ENCODE results near the gene TMEM245. TPM values are rescaled to one million over a fixed set of nuclear protein-coding genes. Genes with fewer than 3 reads are reported as not detected.
A peak's percentile ranks its signal among the peaks of the same experiment; 100 is the strongest.

TMEM245 gene
- total RNA-seq, 2 experiments from 2014 or later: 22.0 to 36.1 TPM

DNA sequence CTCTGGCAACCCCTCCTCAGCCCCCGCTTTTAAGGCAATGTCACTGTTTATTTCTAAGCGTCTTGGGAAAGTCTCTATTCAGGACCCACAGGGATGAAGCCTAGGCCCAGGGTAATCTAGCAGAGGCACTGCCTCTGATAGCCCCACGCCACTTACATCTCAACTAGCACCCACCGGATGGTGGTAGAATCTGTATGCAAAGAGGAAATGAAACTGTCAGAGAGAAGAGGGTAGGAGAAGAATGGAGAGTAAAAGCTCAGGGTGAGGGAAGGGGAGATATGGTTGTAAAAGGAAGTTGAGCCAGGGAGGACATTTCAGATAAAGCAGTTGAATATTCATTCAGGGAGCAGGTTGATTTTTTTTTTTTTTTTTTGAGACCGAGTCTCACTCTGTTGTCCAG, 44.3 kb upstream of the TMEM245 start:
- Histone ChIP-seq H3K4me3 (ENCODE audit: low read depth, low read length, poor library complexity, severe bottlenecking) (no peak overlapping the region), H3K9me2 (ENCODE audit: insufficient read depth, low read length) (no peaks in the 10 kb centered on the region), H3K9me3 (ENCODE audit: low read length) (no peaks in the 10 kb centered on the region), H3K36me3 (ENCODE audit: insufficient read depth, low read length) (no peaks in the 10 kb centered on the region), H3K27ac (ENCODE audit: low read depth, low read length, poor library complexity, severe bottlenecking) (no peak overlapping the region), H4K20me1 (ENCODE audit: insufficient read depth, low read length) (no peaks in the 10 kb centered on the region), H3K4me1 (ENCODE audit: insufficient read depth, low read length, poor library complexity, severe bottlenecking) (peaks cover 10% of the 10 kb centered on the region), H3K4me2 (ENCODE audit: low read length) (no peak overlapping the region), H2AFZ (ENCODE audit: low read length) (no peak overlapping the region), H3K79me2 (ENCODE audit: insufficient read depth, low read depth, low read length) (no peaks in the 10 kb centered on the region)
- no TSS peak for BruUV-seq (replicated peaks)
- CTCF ChIA-PET (ENCODE audit: unreplicated experiment): no interaction called here
- POLR2A ChIA-PET: no interaction called here
- DNase-seq (ENCODE audit: low spot score): peak; percentile 51
- intact Hi-C loops (cut with micrococcal nuclease; ENCODE audit: unreplicated experiment): no loop called here
- TF ChIP-seq EZH2phosphoT487 (IDR thresholded peaks at IDR 0.05; ENCODE audit: borderline replicate concordance, low read depth, low read length): no peak
- TF ChIP-seq CTCF (conservative IDR thresholded peaks at IDR 0.05; ENCODE audit: low read length): no peak

DNA sequence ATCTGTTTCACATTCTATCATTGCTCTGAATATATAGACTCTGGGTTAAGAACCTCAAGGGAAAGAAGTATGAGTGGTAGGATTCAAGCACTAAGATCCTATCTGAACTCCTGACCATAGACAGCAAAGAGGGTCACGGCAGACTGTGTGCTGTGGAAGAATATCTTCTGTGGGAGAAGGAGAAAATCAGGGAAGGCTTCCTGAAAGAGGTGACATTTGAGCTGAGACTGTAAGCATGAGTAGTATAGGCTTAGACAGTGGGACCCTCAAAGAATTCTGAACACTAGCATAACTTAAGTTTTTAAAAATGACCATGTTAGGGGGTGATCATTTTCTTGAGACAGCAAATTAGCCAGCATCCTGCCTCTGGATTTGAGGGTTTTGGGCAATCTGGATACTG, 43.4 kb upstream of the TMEM245 start:
- H3K79me2 ChIP-seq (ENCODE audit: insufficient read depth, low read depth, low read length): no peaks in the 10 kb centered on the region
- H3K9me2 ChIP-seq (ENCODE audit: insufficient read depth, low read length): no peaks in the 10 kb centered on the region
- intact Hi-C loops (cut with micrococcal nuclease; ENCODE audit: unreplicated experiment): no loop called here
- H3K36me3 ChIP-seq (ENCODE audit: insufficient read depth, low read length): no peaks in the 10 kb centered on the region
- H3K4me3 ChIP-seq (ENCODE audit: low read depth, low read length, poor library complexity, severe bottlenecking): no peak overlapping the region
- H4K20me1 ChIP-seq (ENCODE audit: insufficient read depth, low read length): no peaks in the 10 kb centered on the region
- ChIA-PET POLR2A (interaction anchor here (0.5 kb wide), 1 partner anchor 124 kb away, joined by 3 read pairs; no protein-coding TSS in a partner anchor), CTCF (ENCODE audit: unreplicated experiment) (no interaction called here)
- no peaks in the 10 kb centered on the region for H3K9me3 ChIP-seq (ENCODE audit: low read length)
- TF ChIP-seq EZH2phosphoT487 (IDR thresholded peaks at IDR 0.05; ENCODE audit: borderline replicate concordance, low read depth, low read length) (no peak), CTCF (conservative IDR thresholded peaks at IDR 0.05; ENCODE audit: low read length) (no peak)
- peaks cover 10% of the 10 kb centered on the region for H3K4me1 ChIP-seq (ENCODE audit: insufficient read depth, low read length, poor library complexity, severe bottlenecking)
- no peak overlapping the region for H2AFZ ChIP-seq (ENCODE audit: low read length)
- H3K4me2 ChIP-seq (ENCODE audit: low read length): no peak overlapping the region
- no peak overlapping the region for H3K27ac ChIP-seq (ENCODE audit: low read depth, low read length, poor library complexity, severe bottlenecking)
- DNase-seq (ENCODE audit: low spot score): no peak
- BruUV-seq (replicated peaks): no TSS peak

DNA sequence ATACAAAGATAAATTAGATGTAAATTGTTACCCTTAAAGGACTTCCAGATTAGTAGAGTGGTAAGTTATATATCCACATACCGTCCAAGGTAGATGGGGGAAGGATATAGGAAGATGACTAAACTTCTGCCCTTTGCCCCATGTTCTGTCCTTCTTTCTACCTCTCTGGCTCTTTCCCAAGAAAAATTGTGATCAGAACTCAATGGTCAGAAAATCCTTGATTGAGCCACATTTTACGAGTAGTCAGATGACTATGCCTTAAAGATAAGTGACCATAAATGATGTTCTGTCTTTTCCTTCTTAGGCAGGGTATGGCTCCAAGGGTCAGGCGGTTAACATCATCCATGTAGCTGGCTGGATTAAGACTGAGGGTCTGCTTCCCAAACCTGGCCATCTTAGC, 42.9 kb upstream of the TMEM245 start:
- Histone ChIP-seq H4K20me1 (ENCODE audit: insufficient read depth, low read length) (no peaks in the 10 kb centered on the region), H3K36me3 (ENCODE audit: insufficient read depth, low read length) (no peaks in the 10 kb centered on the region), H3K4me1 (ENCODE audit: insufficient read depth, low read length, poor library complexity, severe bottlenecking) (peaks cover 10% of the 10 kb centered on the region), H2AFZ (ENCODE audit: low read length) (no peak overlapping the region), H3K4me3 (ENCODE audit: low read depth, low read length, poor library complexity, severe bottlenecking) (no peak overlapping the region), H3K9me2 (ENCODE audit: insufficient read depth, low read length) (no peaks in the 10 kb centered on the region), H3K9me3 (ENCODE audit: low read length) (no peaks in the 10 kb centered on the region), H3K79me2 (ENCODE audit: insufficient read depth, low read depth, low read length) (no peaks in the 10 kb centered on the region), H3K4me2 (ENCODE audit: low read length) (no peak overlapping the region), H3K27ac (ENCODE audit: low read depth, low read length, poor library complexity, severe bottlenecking) (no peak overlapping the region)
- TF ChIP-seq CTCF (conservative IDR thresholded peaks at IDR 0.05; ENCODE audit: low read length) (no peak), EZH2phosphoT487 (IDR thresholded peaks at IDR 0.05; ENCODE audit: borderline replicate concordance, low read depth, low read length) (no peak)
- no TSS peak for BruUV-seq (replicated peaks)
- POLR2A ChIA-PET: interaction anchor here (0.5 kb wide), 1 partner anchor 125 kb away, joined by 3 read pairs; no protein-coding TSS in a partner anchor
- DNase-seq (ENCODE audit: low spot score): no peak
- intact Hi-C loops (cut with micrococcal nuclease; ENCODE audit: unreplicated experiment): no loop called here
- CTCF ChIA-PET (ENCODE audit: unreplicated experiment): no interaction called here

Data from OCI-LY7 (cell line).